Measurements from ENCODE around the gene FLRT2.

The FLRT2 gene

DNA sequence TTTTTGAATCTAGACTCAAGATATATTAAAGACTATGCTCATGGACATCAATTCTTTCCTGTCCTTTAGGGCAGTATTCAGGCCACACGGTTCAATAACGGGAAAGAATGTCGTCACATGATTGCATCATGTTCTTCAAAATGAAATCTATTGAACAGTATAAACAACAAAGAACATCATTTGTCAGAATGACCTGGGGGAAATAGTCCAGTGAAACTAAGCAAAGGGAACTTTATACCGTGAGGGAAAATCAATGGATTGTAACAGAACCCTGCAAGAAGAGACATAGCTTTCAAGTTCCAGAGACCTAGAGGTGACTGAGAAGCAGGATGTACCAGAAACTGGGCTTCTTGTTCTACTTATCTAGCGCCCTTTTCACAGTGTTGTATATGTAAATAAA, 32.7 kb downstream of the FLRT2 start:
- H3K9me3 ChIP-seq (ENCODE audit: control insufficient read depth, insufficient read depth, low read length): no peaks in the 10 kb centered on the region
- H3K36me3 ChIP-seq (ENCODE audit: insufficient read depth, low read length): no peaks in the 10 kb centered on the region; the same call in 1 of the 2 replicates
- H3K4me1 ChIP-seq (ENCODE audit: insufficient read depth, low read length): no peaks in the 10 kb centered on the region
- no peak overlapping the region for H3K9ac ChIP-seq (ENCODE audit: low read depth, low read length)

DNA sequence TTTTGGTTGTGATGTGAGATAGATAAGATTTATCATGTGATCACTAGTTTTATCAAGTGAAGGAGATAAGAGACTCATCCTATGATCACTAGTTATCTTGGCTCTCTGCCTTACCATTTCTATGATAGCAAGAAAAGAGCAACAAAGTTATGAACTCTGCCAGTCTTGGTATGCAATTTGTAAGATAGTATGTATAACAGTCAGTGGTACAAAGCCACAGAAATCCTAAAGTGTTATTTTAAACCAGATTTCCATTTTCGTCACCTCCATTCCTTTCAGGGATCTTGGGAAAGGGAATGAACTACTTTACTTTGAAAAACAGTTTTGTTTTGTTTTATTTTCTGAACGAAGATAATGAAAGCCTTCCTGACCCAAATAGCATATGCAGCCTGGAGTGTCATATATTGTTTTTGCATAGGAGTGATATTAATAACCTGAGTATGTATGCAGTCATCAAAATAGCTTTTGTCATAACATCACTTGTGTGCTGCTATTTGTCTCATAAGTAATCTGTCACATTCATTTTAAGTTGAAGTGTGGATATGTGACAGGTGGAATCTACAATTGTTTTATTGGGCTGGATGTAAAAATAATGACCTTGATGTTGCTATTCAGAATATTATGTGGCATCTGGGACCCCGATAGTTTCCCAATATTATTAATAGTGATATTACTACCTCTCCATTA, 35.0 kb downstream of the FLRT2 start:
- Histone ChIP-seq H3K9ac (ENCODE audit: low read depth, low read length) (no peak overlapping the region), H3K36me3 (ENCODE audit: insufficient read depth, low read length) (no peaks in the 10 kb centered on the region; the same call in 1 of the 2 replicates), H3K4me1 (ENCODE audit: insufficient read depth, low read length) (peaks cover 11% of the 10 kb centered on the region), H3K9me3 (ENCODE audit: control insufficient read depth, insufficient read depth, low read length) (no peaks in the 10 kb centered on the region)

DNA sequence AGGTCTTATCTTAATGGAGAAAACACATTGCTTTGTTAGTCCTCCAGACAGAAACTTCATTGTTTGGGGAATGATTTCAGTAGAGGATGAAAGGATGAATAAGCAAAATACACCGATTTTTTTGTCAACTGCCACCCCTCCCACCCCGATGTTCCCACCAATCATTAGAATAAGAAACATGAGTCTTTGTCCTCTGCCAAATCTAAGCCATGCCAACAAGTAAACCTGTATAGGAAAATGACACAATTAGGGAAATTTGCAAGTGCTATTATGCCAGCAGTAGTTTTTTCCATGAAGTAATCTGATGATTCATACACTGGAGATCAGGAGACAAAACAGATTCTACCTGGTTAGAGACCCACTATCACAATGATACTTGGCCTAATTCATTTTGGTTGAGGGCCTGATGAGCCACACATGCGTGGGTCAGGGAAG, 35.9 kb downstream of the FLRT2 start:
- peaks cover 11% of the 10 kb centered on the region for H3K4me1 ChIP-seq (ENCODE audit: insufficient read depth, low read length)
- H3K9ac ChIP-seq (ENCODE audit: low read depth, low read length): no peak overlapping the region
- no peaks in the 10 kb centered on the region; the same call in 1 of the 2 replicates for H3K36me3 ChIP-seq (ENCODE audit: insufficient read depth, low read length)
- H3K9me3 ChIP-seq (ENCODE audit: control insufficient read depth, insufficient read depth, low read length): no peaks in the 10 kb centered on the region

DNA sequence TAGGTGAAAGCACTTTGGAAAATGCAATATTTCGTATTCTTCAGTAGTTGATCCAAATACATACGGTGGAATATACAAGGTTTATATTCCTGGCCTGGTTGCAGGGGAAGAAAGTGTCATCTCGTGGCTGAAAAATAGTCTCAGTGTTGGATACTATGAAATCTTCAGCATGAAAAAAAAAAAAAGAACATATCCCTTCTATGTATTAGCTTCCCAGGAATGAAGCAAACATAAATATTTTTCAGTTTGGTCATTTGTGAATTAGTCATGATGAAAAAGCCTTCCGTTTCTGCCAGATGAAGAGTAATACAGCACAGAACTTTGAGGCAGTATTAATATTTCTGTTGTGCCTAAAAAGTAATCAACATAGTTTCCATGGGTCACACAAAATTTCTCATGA, 36.7 kb downstream of the FLRT2 start:
- Histone ChIP-seq H3K9me3 (ENCODE audit: control insufficient read depth, insufficient read depth, low read length) (no peaks in the 10 kb centered on the region), H3K4me1 (ENCODE audit: insufficient read depth, low read length) (peaks cover 11% of the 10 kb centered on the region), H3K9ac (ENCODE audit: low read depth, low read length) (no peak overlapping the region), H3K36me3 (ENCODE audit: insufficient read depth, low read length) (no peaks in the 10 kb centered on the region)

DNA sequence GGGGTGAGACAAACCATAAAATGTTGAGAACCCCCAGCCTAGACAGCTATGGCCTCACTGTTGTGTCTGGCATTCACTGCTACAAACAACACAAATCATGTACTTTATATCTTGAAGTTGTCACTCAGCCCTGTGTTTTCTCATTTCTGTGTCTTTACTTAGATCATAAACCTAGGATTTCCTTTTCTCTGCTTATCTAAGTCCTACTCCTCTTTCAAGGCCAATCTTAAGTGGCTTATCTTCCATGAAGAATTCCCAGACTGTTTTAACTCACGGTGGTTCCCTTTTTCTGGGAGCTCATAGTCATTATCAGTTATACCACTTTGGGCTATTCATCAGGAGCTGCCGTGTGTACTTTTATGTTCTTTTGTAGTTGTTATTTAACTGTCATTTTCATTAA, 42.1 kb downstream of the FLRT2 start:
- H3K9ac ChIP-seq (ENCODE audit: low read depth, low read length): no peak overlapping the region
- peaks cover 43% of the 10 kb centered on the region for H3K4me1 ChIP-seq (ENCODE audit: insufficient read depth, low read length)
- no peaks in the 10 kb centered on the region for H3K9me3 ChIP-seq (ENCODE audit: control insufficient read depth, insufficient read depth, low read length)
- no peaks in the 10 kb centered on the region for H3K36me3 ChIP-seq (ENCODE audit: insufficient read depth, low read length)

DNA sequence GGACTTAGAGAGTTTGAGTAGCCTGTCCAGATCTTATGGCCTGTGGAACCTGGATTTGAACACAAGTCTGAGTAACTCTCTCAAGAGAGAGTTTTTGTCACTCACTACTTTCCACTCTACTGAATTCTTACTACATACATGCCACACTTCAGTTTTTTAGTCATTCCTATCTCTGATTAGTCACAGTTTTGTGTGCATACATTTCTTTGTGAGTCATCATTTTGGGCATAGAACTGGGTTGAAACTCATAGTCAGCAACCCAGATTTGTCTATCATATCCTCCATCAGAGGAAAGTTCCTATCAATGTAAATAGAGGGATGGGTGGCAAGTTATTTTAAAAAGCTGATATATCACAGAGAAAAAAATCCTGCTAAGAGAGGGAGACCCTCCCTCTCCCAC, 42.9 kb downstream of the FLRT2 start:
- Histone ChIP-seq H3K9ac (ENCODE audit: low read depth, low read length) (no peak overlapping the region), H3K36me3 (ENCODE audit: insufficient read depth, low read length) (no peaks in the 10 kb centered on the region), H3K9me3 (ENCODE audit: control insufficient read depth, insufficient read depth, low read length) (no peaks in the 10 kb centered on the region), H3K4me1 (ENCODE audit: insufficient read depth, low read length) (peaks cover 48% of the 10 kb centered on the region)

DNA sequence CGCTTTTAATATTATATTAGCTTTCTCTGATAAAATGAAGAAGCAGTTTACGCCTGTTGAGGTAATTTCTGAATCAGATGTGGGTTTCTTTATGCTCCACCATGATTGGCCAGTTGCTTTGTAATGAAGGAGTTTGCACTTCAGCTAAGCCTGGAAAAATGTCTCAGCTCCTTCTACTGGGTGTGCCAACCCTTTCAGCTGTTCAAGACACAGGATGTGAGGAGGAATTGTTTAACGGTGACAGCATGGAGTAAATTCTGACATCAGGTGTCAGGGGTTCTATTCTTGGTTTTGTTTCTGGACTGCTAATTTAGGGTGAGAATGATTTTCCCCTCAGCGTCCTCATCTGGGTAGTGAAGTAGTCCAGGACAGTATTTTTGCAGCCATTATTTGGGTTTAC, 43.5 kb downstream of the FLRT2 start:
- no peaks in the 10 kb centered on the region for H3K36me3 ChIP-seq (ENCODE audit: insufficient read depth, low read length)
- no peak overlapping the region for H3K9ac ChIP-seq (ENCODE audit: low read depth, low read length)
- peaks cover 48% of the 10 kb centered on the region for H3K4me1 ChIP-seq (ENCODE audit: insufficient read depth, low read length)
- no peaks in the 10 kb centered on the region for H3K9me3 ChIP-seq (ENCODE audit: control insufficient read depth, insufficient read depth, low read length)

DNA sequence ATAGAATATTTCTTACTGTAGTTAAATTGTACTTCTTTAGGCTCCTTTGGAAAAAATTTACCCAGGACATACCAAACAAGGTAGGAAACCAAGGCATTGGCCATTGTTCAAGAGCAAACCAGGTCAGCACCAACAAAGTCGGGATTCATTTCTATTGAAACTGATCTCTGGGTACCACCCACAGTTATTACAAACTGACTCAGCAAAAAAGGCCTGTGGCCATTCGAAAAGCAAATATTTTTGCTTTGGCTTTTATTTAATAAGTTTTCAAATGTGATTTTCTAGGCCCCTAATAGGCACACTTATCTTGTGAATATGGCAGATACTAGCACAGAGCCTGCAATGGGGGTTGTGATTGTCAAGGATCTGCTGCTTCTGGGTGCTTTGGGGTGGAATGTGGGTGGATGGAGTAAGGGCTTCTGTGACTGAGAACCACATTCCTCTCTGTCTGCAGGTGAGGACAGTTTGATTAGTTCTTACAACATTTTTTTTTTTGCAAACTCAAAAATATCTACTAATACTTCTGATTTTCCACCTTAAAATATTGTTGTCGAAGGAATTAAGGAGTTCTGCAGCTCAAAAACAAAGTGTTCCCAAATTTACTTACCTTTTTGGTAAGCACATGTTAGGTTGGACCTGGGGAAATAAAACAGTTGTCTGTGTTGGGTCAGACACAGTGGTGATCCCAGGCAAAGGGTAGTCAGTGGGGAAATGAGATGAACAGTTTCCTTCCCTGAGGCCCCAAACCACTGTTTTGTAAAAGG, 45.1 kb downstream of the FLRT2 start:
- Histone ChIP-seq H3K4me1 (ENCODE audit: insufficient read depth, low read length) (peaks cover 38% of the 10 kb centered on the region), H3K9me3 (ENCODE audit: control insufficient read depth, insufficient read depth, low read length) (no peaks in the 10 kb centered on the region), H3K9ac (ENCODE audit: low read depth, low read length) (no peak overlapping the region), H3K36me3 (ENCODE audit: insufficient read depth, low read length) (no peaks in the 10 kb centered on the region)

DNA sequence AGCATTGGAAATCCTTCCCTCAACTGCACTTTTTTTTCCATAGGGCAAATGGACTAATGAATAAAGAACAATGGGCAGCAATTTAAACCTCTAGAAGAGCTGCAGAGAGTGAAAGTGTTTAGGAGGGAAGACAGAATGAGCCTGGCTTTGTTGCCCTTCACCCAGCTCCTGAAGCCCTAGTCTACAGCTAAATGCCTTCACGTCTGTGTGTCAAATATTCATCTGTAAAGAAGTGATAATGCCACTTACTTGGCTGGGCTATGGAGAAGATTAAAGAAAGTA, 45.6 kb downstream of the FLRT2 start:
- H3K4me1 ChIP-seq (ENCODE audit: insufficient read depth, low read length): peaks cover 38% of the 10 kb centered on the region
- H3K9ac ChIP-seq (ENCODE audit: low read depth, low read length): no peak overlapping the region
- H3K36me3 ChIP-seq (ENCODE audit: insufficient read depth, low read length): no peaks in the 10 kb centered on the region
- no peaks in the 10 kb centered on the region for H3K9me3 ChIP-seq (ENCODE audit: control insufficient read depth, insufficient read depth, low read length)

DNA sequence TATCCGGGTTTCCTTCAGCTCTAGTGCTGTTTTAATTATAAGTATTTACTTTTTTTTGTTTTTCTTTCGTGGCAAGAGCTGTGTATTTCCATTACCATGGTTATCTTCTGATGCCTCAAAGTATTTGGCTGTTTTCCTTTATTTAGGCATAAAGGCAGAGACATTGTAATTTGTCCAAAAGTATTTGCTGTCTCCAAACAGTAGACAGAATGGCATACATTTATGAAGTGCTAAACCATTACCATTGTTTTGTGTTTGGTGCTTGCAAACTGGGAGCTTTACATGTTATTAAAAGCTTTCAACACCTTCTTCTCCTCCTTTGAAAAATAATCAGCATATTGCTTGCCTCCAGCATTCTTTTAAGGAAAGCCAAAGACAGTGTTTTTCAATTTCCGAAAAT, 46.3 kb downstream of the FLRT2 start:
- no peaks in the 10 kb centered on the region for H3K9me3 ChIP-seq (ENCODE audit: control insufficient read depth, insufficient read depth, low read length)
- H3K9ac ChIP-seq (ENCODE audit: low read depth, low read length): no peak overlapping the region
- H3K4me1 ChIP-seq (ENCODE audit: insufficient read depth, low read length): peaks cover 38% of the 10 kb centered on the region
- no peaks in the 10 kb centered on the region for H3K36me3 ChIP-seq (ENCODE audit: insufficient read depth, low read length)

DNA sequence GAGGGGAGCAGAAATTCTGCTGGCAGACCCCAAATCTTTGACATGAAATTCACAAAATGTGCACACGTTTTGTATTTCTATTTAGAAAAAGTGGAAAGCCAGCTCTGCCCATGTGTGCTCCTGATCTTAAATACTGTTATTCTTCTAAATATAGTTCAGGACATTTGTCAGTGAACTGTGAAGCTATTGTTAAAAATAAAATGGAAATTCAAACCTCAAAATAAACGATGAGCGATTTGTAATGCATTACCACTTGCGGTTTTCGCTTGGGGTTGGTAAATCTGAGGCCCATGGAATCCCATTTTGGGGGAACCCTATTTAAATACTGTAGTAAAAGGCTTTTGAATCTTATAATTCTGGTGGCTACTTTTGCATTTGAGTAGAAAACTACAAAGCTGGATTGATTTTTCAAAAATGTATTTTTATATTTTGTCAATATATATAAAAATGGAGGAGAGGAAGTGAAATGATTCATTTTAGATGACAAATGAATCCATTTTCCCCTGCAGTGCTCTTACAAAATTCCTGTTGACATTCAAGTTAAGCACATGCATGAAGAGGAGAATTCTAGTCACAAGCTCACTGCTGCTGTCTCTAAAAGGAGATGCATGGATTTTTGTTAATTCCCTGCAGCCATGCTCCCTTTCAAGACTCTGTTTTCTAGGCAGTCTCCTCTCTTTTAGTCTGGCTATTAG, 47.1 kb downstream of the FLRT2 start:
- no peak overlapping the region for H3K9ac ChIP-seq (ENCODE audit: low read depth, low read length)
- H3K9me3 ChIP-seq (ENCODE audit: control insufficient read depth, insufficient read depth, low read length): no peaks in the 10 kb centered on the region
- no peaks in the 10 kb centered on the region for H3K36me3 ChIP-seq (ENCODE audit: insufficient read depth, low read length)
- H3K4me1 ChIP-seq (ENCODE audit: insufficient read depth, low read length): peaks cover 38% of the 10 kb centered on the region

DNA sequence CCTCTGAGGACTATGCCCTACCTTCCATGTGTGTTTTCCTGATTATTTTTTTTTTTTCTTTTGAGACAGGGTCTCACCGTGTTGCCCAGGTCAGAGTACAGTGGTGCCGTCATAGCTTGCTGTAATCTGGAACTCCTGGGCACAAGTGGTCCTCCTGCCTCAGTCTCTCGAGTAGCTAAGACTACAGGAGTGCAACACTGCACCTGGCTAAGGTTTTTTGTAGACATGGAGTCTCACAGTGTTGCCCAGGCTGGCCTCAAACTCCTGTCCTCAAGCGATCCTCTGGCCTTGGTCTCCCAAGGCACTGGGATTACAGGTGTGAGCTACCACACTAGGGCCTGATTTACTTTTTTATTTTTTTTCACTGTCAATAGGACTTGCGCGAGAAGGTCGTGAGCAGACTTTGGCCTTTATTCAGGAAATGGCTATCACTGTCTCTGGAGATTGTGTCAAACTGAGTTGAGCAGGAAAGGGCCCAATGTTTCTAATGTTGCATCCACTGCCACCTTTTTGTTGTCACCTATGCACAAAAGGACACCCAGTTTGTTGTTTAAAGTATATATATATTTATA, 47.7 kb downstream of the FLRT2 start:
- H3K9ac ChIP-seq (ENCODE audit: low read depth, low read length): no peak overlapping the region
- H3K9me3 ChIP-seq (ENCODE audit: control insufficient read depth, insufficient read depth, low read length): no peaks in the 10 kb centered on the region
- no peaks in the 10 kb centered on the region for H3K36me3 ChIP-seq (ENCODE audit: insufficient read depth, low read length)
- peaks cover 38% of the 10 kb centered on the region for H3K4me1 ChIP-seq (ENCODE audit: insufficient read depth, low read length)

DNA sequence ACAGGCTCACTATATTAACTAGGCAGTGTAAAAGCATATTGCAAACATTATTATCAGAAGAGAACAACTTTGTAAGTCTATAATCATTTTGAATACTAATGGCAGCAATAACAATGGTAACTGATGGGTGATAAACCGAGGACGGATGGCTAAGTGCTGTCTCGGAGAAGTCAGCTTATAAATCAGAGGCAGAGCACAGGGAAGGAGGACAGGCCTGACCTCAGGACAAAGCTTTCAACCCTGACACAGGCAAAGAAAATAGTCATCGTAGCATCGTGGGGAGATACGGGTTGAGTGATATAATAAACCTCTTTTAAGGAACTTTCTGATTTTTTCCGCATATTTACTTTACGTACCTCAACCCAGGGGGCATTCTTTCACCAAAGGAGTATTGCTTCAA, 48.4 kb downstream of the FLRT2 start:
- Histone ChIP-seq H3K4me1 (ENCODE audit: insufficient read depth, low read length) (peaks cover 37% of the 10 kb centered on the region), H3K9me3 (ENCODE audit: control insufficient read depth, insufficient read depth, low read length) (no peaks in the 10 kb centered on the region), H3K9ac (ENCODE audit: low read depth, low read length) (no peak overlapping the region), H3K36me3 (ENCODE audit: insufficient read depth, low read length) (no peaks in the 10 kb centered on the region)

DNA sequence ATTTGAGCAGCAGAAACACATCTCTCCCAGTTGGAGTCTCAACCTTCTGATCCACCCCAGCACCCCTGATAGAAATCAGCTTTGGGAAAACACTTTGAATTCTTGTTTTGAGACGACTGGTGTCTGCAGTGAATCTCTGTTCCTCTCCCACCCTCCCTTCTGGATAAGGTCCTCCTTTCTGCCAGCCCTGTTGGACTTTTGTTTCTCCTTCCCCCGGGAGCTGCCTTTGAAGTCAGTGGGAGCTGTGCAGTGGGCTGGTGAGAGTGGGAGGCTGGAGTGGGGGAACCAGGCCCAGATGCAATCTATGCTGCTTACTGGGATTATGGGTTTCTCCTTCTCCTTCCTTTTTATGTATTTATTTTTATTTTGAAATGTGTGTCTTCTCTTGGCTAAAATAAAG, 49.0 kb downstream of the FLRT2 start:
- Histone ChIP-seq H3K36me3 (ENCODE audit: insufficient read depth, low read length) (no peaks in the 10 kb centered on the region), H3K4me1 (ENCODE audit: insufficient read depth, low read length) (peaks cover 32% of the 10 kb centered on the region), H3K9me3 (ENCODE audit: control insufficient read depth, insufficient read depth, low read length) (no peaks in the 10 kb centered on the region)

DNA sequence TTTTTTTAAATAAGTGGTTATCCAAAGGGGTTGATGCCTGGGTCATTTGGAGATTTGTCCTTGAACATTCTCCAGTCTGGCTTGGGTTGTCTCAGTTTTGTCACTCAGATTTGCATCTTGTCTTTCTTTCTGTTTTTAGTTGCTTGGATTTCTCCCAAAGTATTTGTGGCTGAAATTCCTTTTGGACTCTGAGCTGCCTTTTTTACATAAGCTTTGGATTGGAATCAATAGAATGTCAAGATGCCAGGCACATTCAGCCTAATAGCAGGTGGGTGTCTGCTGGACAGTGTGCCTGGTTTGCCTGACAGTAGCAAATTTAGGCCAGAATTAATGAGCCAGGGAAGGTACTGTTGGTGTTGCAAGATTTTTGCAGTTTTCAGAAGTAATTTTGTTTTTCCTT, 50.0 kb downstream of the FLRT2 start:
- Histone ChIP-seq H3K36me3 (ENCODE audit: insufficient read depth, low read length) (no peaks in the 10 kb centered on the region), H3K4me1 (ENCODE audit: insufficient read depth, low read length) (peaks cover 24% of the 10 kb centered on the region), H3K9ac (ENCODE audit: low read depth, low read length) (no peak overlapping the region), H3K9me3 (ENCODE audit: control insufficient read depth, insufficient read depth, low read length) (no peaks in the 10 kb centered on the region)

More for the DNA sequence above, 49.0 kb downstream of the FLRT2 start:
- no peak overlapping the region for H3K9ac ChIP-seq (ENCODE audit: low read depth, low read length)
